ENCODE measurements around the gene EFCAB14. TPM values are rescaled to one million over a fixed set of nuclear protein-coding genes. Genes with fewer than 3 reads are reported as not detected.

EFCAB14 gene
- total and polyA plus RNA-seq, 9 of the 15 experiments (the other 6 are each of a cell fraction or from before 2014, with no cell fraction given), result 7.3 to 49.0 (median 37.3) TPM

DNA sequence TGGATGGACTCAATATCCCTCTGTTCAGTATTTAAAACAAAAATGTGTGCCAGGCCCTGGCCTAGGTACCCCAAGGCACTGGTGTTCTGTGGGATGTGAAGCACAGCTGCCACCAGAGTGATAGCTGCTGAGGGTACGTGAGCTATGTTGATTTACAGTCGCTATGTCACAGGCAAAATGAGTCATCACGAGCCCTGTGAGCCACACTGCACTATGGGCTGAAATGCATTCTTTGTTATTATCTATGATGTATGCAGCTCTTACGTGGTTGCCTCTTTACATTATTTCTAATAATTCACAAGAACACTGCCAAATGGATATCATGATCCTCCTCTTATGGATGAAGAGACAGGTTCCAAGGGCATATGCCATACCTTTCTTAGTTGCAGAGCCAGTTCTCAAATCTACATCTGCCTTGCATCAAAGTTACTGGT, 45.1 kb downstream of the EFCAB14 start (continued):
- TF ChIP-seq, protein P1, sequence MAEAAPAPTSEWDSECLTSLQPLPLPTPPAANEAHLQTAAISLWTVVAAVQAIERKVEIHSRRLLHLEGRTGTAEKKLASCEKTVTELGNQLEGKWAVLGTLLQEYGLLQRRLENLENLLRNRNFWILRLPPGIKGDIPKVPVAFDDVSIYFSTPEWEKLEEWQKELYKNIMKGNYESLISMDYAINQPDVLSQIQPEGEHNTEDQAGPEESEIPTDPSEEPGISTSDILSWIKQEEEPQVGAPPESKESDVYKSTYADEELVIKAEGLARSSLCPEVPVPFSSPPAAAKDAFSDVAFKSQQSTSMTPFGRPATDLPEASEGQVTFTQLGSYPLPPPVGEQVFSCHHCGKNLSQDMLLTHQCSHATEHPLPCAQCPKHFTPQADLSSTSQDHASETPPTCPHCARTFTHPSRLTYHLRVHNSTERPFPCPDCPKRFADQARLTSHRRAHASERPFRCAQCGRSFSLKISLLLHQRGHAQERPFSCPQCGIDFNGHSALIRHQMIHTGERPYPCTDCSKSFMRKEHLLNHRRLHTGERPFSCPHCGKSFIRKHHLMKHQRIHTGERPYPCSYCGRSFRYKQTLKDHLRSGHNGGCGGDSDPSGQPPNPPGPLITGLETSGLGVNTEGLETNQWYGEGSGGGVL (CRISPR knock-in tag; IDR thresholded peaks at IDR 0.05), result no peak
- TF ChIP-seq BRD4 (IDR thresholded peaks at IDR 0.05), result no peak
- no peak for TF ChIP-seq PTBP1 (IDR thresholded peaks at IDR 0.05; ENCODE audit: low read depth, low read length)
- TF ChIP-seq, protein P2, sequence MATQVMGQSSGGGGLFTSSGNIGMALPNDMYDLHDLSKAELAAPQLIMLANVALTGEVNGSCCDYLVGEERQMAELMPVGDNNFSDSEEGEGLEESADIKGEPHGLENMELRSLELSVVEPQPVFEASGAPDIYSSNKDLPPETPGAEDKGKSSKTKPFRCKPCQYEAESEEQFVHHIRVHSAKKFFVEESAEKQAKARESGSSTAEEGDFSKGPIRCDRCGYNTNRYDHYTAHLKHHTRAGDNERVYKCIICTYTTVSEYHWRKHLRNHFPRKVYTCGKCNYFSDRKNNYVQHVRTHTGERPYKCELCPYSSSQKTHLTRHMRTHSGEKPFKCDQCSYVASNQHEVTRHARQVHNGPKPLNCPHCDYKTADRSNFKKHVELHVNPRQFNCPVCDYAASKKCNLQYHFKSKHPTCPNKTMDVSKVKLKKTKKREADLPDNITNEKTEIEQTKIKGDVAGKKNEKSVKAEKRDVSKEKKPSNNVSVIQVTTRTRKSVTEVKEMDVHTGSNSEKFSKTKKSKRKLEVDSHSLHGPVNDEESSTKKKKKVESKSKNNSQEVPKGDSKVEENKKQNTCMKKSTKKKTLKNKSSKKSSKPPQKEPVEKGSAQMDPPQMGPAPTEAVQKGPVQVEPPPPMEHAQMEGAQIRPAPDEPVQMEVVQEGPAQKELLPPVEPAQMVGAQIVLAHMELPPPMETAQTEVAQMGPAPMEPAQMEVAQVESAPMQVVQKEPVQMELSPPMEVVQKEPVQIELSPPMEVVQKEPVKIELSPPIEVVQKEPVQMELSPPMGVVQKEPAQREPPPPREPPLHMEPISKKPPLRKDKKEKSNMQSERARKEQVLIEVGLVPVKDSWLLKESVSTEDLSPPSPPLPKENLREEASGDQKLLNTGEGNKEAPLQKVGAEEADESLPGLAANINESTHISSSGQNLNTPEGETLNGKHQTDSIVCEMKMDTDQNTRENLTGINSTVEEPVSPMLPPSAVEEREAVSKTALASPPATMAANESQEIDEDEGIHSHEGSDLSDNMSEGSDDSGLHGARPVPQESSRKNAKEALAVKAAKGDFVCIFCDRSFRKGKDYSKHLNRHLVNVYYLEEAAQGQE (IDR thresholded peaks at IDR 0.05; ENCODE audit: borderline replicate concordance), result no peak; the same call in 1 of the 2 replicates
- TF ChIP-seq, protein P2 (CRISPR knock-in tag; IDR thresholded peaks at IDR 0.05; ENCODE audit: low read depth), result no peak
- TF ChIP-seq, protein P3, sequence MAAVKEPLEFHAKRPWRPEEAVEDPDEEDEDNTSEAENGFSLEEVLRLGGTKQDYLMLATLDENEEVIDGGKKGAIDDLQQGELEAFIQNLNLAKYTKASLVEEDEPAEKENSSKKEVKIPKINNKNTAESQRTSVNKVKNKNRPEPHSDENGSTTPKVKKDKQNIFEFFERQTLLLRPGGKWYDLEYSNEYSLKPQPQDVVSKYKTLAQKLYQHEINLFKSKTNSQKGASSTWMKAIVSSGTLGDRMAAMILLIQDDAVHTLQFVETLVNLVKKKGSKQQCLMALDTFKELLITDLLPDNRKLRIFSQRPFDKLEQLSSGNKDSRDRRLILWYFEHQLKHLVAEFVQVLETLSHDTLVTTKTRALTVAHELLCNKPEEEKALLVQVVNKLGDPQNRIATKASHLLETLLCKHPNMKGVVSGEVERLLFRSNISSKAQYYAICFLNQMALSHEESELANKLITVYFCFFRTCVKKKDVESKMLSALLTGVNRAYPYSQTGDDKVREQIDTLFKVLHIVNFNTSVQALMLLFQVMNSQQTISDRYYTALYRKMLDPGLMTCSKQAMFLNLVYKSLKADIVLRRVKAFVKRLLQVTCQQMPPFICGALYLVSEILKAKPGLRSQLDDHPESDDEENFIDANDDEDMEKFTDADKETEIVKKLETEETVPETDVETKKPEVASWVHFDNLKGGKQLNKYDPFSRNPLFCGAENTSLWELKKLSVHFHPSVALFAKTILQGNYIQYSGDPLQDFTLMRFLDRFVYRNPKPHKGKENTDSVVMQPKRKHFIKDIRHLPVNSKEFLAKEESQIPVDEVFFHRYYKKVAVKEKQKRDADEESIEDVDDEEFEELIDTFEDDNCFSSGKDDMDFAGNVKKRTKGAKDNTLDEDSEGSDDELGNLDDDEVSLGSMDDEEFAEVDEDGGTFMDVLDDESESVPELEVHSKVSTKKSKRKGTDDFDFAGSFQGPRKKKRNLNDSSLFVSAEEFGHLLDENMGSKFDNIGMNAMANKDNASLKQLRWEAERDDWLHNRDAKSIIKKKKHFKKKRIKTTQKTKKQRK (IDR thresholded peaks at IDR 0.05; ENCODE audit: borderline replicate concordance, low read depth, low read length), result no peak
- TF ChIP-seq, protein P4, sequence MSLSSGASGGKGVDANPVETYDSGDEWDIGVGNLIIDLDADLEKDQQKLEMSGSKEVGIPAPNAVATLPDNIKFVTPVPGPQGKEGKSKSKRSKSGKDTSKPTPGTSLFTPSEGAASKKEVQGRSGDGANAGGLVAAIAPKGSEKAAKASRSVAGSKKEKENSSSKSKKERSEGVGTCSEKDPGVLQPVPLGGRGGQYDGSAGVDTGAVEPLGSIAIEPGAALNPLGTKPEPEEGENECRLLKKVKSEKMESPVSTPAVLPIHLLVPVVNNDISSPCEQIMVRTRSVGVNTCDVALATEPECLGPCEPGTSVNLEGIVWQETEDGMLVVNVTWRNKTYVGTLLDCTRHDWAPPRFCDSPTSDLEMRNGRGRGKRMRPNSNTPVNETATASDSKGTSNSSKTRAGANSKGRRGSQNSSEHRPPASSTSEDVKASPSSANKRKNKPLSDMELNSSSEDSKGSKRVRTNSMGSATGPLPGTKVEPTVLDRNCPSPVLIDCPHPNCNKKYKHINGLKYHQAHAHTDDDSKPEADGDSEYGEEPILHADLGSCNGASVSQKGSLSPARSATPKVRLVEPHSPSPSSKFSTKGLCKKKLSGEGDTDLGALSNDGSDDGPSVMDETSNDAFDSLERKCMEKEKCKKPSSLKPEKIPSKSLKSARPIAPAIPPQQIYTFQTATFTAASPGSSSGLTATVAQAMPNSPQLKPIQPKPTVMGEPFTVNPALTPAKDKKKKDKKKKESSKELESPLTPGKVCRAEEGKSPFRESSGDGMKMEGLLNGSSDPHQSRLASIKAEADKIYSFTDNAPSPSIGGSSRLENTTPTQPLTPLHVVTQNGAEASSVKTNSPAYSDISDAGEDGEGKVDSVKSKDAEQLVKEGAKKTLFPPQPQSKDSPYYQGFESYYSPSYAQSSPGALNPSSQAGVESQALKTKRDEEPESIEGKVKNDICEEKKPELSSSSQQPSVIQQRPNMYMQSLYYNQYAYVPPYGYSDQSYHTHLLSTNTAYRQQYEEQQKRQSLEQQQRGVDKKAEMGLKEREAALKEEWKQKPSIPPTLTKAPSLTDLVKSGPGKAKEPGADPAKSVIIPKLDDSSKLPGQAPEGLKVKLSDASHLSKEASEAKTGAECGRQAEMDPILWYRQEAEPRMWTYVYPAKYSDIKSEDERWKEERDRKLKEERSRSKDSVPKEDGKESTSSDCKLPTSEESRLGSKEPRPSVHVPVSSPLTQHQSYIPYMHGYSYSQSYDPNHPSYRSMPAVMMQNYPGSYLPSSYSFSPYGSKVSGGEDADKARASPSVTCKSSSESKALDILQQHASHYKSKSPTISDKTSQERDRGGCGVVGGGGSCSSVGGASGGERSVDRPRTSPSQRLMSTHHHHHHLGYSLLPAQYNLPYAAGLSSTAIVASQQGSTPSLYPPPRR (CRISPR knock-in tag; IDR thresholded peaks at IDR 0.05; ENCODE audit: borderline replicate concordance), result no peak
- no peak for TF ChIP-seq ELF2 (CRISPR knock-in tag; IDR thresholded peaks at IDR 0.05)

All from K562 (cell line).